ENCODE measurements around the gene SWSAP1. TPM values are rescaled to one million over a fixed set of nuclear protein-coding genes. Genes with fewer than 3 reads are reported as not detected.

Gene SWSAP1
- total and polyA plus RNA-seq, 2 experiments from 2014 or later: 2.1 to 7.5 TPM

- DNase-seq (ENCODE audit: low read depth in 1 of 2, low spot score in 1 of 2): peak in 1 of 2 donors; percentile 25
- no peak for TF ChIP-seq CTCF (IDR thresholded peaks at IDR 0.05; ENCODE audit: low read depth, low read length)
- no peaks in the 10 kb centered on the region for H3K9me3 ChIP-seq (ENCODE audit: low read depth)
- H3K27me3 ChIP-seq: no peaks in the 10 kb centered on the region
- peak overlapping the region; percentile 54 for H3K4me3 ChIP-seq
- H3K27ac ChIP-seq: peak overlapping the region; percentile 64
- H3K4me1 ChIP-seq (ENCODE audit: low read depth): peaks cover 7% of the 10 kb centered on the region
- H3K36me3 ChIP-seq: no peaks in the 10 kb centered on the region
Measured at GRCh38 chr19:11383706-11384048, 9.2 kb downstream of the SWSAP1 start.

- Histone ChIP-seq H3K27ac (peak overlapping the region; percentile 64), H3K4me3 (no peak overlapping the region), H3K4me1 (ENCODE audit: low read depth) (peaks cover 7% of the 10 kb centered on the region), H3K27me3 (no peaks in the 10 kb centered on the region), H3K9me3 (ENCODE audit: low read depth) (no peaks in the 10 kb centered on the region), H3K36me3 (no peaks in the 10 kb centered on the region)
- no peak for DNase-seq (ENCODE audit: low read depth in 1 of 2, low spot score in 1 of 2)
- TF ChIP-seq CTCF (IDR thresholded peaks at IDR 0.05; ENCODE audit: low read depth, low read length): no peak
Measured at GRCh38 chr19:11384778-11385129, 10.3 kb downstream of the SWSAP1 start.

GRCh38 chr19:11387162-11388034 lies 12.9 kb downstream of the SWSAP1 start:
- Histone ChIP-seq H3K4me3 (no peak overlapping the region), H3K27ac (no peak overlapping the region), H3K9me3 (ENCODE audit: low read depth) (no peaks in the 10 kb centered on the region), H3K36me3 (no peaks in the 10 kb centered on the region), H3K27me3 (no peaks in the 10 kb centered on the region), H3K4me1 (ENCODE audit: low read depth) (peaks cover 7% of the 10 kb centered on the region)
- DNase-seq (ENCODE audit: low read depth in 1 of 2, low spot score in 1 of 2): no peak
- no peak for TF ChIP-seq CTCF (IDR thresholded peaks at IDR 0.05; ENCODE audit: low read depth, low read length)

- no peak for TF ChIP-seq CTCF (IDR thresholded peaks at IDR 0.05; ENCODE audit: low read depth, low read length)
- no peak overlapping the region for H3K27ac ChIP-seq
- no peaks in the 10 kb centered on the region for H3K27me3 ChIP-seq
- no peak overlapping the region for H3K4me3 ChIP-seq
- no peaks in the 10 kb centered on the region for H3K4me1 ChIP-seq (ENCODE audit: low read depth)
- DNase-seq (ENCODE audit: low read depth in 1 of 2, low spot score in 1 of 2): no peak
- H3K36me3 ChIP-seq: no peaks in the 10 kb centered on the region
- H3K9me3 ChIP-seq (ENCODE audit: low read depth): no peaks in the 10 kb centered on the region
Measured at GRCh38 chr19:11390359-11390758, 15.9 kb downstream of the SWSAP1 start.

- Histone ChIP-seq H3K9me3 (ENCODE audit: low read depth) (no peaks in the 10 kb centered on the region), H3K27ac (no peak overlapping the region), H3K27me3 (no peaks in the 10 kb centered on the region), H3K4me3 (no peak overlapping the region), H3K36me3 (no peaks in the 10 kb centered on the region), H3K4me1 (ENCODE audit: low read depth) (no peaks in the 10 kb centered on the region)
- no peak for DNase-seq (ENCODE audit: low read depth in 1 of 2, low spot score in 1 of 2)
- TF ChIP-seq CTCF (IDR thresholded peaks at IDR 0.05; ENCODE audit: low read depth, low read length): no peak
Measured at GRCh38 chr19:11390933-11391680, 16.6 kb downstream of the SWSAP1 start.
